GM12874 (cell line): Measurements from ENCODE around the gene MAP4K4.

Experiments used
- CTCF ChIP-seq: IDR thresholded peaks from 2 replicates; pipeline ENCODE4 v1.5.1; 2011; ENCODE audit warnings: low read depth, mild to moderate bottlenecking, control low read depth, low read length, moderate library complexity; ENCODE audit not compliant: insufficient read depth

Gene MAP4K4

GRCh38 chr2:101740555-101740964 lies 43.1 kb downstream of the MAP4K4 start:
- TF ChIP-seq CTCF, result no peak

- no peak for TF ChIP-seq CTCF
These were observed 44.4 kb downstream of the MAP4K4 start for GRCh38 chr2:101741775-101742520.

- no peak for TF ChIP-seq CTCF
These were observed 45.0 kb downstream of the MAP4K4 start for GRCh38 chr2:101742547-101742946.

GRCh38 chr2:101743288-101743687 lies 45.8 kb downstream of the MAP4K4 start:
- no peak for TF ChIP-seq CTCF

GRCh38 chr2:101744832-101745231 lies 47.3 kb downstream of the MAP4K4 start:
- TF ChIP-seq CTCF, result no peak

GRCh38 chr2:101745711-101746694 lies 48.5 kb downstream of the MAP4K4 start:
- no peak for TF ChIP-seq CTCF

GRCh38 chr2:101748000-101748399 lies 50.5 kb downstream of the MAP4K4 start:
- no peak for TF ChIP-seq CTCF
